Measurements from ENCODE around the gene SND1.

Gene SND1

DNA sequence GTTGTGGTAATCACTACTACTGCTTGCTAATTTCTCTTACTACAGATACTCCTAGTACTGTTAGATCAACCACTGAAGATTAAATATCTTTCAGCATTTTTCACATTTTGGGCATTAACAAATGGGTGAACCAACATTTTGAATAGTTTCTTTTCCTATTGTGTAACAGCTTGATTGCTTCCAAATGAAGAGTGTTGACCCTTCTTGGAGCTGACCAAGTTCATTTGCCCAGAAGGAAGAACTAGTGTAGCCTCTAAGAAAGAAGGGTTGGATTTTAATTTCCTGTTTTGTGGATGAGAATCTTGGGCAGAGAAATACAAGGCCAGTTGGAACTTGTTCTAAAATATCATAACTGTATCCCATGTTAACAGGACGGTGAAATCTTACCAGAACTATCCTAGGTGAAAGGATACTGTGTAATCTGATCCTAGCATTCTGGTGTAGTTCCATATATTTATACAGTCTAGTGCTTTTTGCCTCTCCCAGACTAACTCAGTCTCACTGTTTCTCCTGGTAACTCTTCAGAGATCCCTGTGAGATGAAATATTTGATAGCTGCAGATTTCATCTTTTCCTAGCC, 37.3 kb downstream of the SND1 start:
- no peak for DNase-seq (ENCODE audit: low read depth)

DNA sequence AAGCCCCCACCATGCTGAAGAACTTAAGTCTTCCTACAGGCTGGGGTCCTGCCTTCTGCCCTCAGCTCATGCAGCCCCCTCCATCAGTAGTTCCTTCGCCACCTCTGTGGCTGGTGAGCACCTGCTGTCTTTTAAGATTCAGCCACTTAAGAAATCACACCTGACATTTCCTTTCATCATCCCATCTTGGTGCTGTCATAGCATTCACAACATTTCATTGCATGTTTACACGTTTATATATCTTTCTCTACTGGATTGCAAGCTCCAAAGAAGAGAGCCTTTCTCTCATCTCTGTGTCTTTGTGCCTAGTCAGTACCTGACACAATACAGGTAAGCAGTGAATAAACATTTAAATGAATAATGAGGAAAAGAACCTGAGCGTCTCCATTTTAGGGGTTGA, 38.3 kb downstream of the SND1 start:
- DNase-seq (ENCODE audit: low read depth) = no peak

DNA sequence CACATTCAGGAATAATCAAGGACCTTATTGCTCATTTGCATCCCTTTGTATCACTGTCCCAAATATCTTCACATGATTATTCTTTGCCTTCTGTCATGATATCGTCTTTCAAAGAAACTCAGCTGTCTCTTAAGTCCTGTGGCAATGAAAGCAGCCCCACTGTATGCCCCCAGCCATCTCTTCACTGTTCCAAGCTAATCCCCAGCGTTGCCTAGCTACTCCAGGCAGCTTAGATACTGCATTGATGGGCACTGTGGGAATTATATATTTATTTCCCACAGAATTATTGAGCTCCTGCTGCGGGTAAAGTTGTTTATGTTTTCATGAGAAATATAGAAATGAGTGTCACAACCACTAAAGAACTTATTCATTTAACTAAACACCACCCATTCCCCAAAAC, 38.8 kb downstream of the SND1 start:
- DNase-seq (ENCODE audit: low read depth) = no peak

DNA sequence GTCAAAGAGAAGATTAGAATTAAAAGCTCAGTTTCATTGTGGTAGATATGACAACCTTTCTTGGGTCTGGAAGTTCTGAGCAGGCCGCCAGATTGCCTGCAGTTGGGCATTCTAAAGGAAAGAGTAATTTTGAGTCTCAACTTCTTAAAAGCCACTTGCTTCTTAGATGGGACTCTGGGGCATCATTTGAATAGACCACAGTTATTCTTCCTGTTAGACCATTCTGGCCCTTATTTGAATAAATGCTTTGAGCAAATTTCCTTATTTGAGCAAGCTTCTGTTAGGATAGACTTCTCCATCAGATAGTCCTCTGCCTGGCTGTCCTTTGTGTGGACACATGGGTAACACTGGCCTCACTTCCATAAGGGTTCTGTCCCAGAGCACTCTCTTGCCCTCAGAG, 40.2 kb downstream of the SND1 start:
- no peak for DNase-seq (ENCODE audit: low read depth)

DNA sequence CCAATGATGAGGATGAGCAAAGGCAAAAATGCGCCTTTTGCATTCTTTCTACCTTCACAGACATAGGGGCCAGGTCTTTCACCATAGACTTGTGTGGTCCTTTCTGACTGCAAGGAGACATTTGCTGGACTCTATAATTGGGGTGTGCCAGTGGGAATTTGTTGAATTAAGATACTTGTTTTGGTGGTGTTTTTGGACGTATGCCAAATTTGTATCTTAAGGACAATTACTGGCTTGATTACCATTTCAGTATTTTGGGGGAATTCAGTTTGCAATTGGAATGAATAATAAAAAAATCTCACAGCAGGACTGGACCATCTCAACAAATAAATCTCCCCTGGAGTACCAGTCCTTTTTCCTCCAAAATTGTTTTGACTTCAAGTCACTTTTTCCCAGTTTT, 47.9 kb downstream of the SND1 start:
- DNase-seq (ENCODE audit: low read depth) = no peak

DNA sequence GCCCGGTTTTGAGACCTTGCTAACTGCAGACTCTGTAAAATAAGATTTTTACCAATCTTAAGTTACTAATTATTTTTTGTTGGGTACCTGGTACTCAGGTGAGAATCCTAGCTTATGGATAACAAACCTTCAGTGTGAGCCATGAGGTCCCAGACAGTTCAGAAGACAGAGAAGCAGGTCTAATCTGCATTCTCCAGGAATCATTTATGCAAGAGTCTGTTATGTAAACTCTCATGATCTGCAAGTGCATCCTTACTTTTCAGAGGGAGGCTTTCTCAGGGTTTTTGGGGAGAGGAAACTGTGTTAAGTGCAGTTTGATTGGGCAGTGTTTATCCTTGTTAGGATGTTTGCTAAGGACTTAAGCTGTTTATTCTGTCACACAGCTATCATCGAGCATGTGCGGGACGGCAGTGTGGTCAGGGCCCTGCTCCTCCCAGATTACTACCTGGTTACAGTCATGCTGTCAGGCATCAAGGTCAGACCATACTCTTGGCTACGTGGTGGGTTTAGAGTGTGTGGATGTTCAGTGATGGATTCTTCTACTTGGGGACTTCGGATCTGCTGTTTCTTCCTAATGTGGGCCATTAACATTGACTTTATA, 50.2 kb downstream of the SND1 start:
- no peak for DNase-seq (ENCODE audit: low read depth)

DNA sequence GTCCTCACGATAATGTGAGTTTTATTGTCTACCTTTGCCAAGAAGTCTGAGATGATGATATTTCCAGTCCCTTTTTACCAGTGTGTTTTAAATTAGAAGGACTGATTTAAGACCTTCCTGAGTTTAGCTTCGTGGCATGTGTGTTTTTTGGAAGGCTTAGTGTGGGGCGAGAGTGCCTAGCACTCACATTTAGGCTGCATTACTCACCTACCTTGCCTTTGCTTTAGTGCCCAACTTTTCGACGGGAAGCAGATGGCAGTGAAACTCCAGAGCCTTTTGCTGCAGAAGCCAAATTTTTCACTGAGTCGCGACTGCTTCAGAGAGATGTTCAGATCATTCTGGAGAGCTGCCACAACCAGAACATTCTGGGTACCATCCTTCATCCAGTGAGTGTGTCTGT, 50.9 kb downstream of the SND1 start:
- no peak for DNase-seq (ENCODE audit: low read depth)

DNA sequence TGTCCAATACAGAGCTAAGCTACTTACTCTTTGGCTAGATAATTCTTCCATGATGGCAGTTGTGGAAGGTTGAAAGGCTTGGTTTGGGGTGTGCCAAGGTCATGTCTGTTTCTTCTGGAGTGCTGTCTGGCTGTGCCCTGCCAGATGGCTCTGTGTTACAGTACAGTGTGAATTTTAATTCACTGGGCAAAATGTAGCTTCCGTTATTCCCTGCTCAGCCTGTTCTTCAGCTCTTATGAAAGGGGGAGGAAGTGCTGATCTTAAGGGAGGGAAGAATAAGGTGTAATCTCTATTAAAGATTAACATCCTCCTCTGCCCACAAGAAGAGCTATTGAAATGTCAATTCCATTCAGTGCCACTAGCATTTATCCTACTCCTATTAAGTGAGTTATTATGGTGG, 52.2 kb downstream of the SND1 start:
- no peak for DNase-seq (ENCODE audit: low read depth)

DNA sequence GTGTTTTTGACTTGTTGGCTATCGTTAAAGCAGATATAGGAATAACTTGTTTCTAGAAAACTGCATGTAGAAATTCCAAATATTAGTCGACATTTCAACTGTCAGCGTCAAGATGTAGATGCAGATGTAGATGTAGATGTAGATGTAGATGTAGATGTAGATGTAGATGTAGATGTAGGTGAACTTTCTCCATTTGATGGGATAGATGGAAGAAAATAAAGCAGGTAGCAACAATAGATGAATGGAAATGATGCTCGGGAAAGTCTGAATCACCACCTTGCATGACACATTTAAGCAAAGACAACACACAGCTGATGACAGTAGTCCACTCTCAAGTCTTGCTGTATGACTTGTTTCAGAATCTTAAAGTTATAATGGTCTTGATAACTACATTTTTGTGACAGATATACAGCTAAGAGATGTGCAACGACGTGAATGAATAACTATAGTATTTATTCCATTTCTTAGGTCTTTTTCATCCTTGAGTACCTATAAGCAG, 53.5 kb downstream of the SND1 start:
- no peak for DNase-seq (ENCODE audit: low read depth)

DNA sequence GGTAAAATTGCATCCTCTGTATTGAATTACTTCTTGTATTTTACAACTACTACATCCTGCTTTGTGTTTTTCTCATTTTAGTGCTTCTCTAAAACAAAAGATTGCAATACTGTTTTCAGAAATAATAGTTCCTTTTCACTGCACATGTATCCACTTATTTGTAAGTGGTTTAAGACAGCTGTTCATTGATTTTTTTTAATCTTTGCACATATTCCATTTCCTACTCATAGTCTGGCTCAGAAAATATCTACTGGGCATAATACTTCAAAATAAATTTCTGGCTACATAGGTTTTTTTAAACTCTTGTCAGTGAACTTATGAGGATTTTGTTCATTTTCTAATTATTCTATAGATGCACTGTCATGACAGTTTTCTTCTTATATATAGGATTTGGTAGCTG, 54.8 kb downstream of the SND1 start:
- no peak for DNase-seq (ENCODE audit: low read depth)

DNA sequence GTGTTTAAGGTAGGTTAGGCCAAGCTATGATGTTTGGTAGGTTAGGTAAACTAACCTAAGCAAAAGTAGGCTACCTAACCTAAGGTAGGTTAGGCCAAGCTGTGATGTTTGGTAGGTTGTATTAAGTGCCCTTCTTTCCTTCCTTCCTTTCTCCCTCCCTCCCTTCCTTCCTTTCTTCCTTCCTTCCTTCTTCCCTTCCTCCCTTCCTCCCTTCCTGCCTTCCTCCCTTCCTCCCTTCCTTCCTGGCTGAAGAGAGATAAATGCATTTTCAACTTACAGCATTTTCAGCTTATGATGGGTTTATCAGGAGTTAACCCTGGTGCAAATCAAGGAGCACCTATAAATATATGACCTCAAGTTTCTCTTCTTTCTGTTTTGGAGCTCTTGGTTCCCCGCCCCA, 56.2 kb downstream of the SND1 start:
- no peak for DNase-seq (ENCODE audit: low read depth)

DNA sequence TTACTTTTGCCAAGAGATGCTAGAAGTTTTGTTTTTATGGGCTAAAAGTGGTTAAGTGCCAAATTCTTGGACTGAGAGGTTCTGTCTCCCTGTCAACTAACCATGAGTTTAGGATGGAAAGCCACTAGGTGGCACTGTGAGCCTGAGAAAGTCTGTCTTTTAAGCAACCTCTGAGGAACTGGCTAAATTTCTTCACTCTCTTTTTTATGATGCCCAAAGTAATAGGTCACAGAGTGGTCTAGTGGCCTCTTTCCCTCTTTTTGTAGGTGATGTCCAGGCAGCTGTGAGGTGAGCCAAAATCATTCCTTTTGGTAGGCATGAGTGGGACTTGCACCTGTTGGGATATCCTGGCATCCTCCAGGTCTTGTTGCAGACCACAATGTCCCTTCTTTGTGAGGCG, 56.8 kb downstream of the SND1 start:
- peak; percentile 45 for DNase-seq (ENCODE audit: low read depth)

DNA sequence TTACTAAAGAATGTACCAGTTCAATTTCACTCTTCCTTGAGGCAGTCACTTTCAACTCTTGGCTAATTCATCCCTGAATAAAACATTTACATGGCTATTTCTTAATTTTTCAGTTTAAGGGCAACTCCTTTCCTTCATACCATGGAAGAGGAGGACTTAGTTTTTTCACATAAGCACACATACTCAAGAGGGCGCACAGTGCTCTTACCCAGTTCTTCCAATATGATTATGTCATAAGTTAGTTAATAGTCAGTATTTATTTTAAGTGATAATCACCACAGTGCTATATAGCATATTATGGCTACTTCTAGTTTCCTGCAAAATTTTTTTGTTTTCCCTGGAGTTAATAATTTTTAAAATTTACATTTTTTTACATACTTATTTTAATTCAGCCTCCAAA, 58.6 kb downstream of the SND1 start:
- DNase-seq (ENCODE audit: low read depth) = no peak

DNA sequence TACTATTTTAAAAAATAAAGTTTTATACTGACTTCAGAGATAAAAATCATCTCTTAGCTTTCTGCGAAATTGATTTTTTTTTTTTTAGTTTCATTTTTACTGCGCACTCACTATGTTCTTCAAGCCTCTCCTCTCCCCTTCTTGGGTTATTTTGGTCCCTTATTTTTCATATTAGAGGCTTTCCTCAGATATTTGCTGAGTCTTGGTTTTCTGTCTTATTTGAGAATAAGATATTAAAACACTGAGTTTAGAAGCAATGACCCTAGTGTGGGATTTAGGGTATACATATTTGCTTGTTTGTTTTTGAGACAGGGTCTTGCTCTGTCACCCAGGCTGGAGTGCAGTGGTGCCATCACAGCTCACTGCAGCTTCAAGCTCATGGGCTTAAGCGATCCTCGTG, 59.9 kb downstream of the SND1 start:
- no peak for DNase-seq (ENCODE audit: low read depth)

DNA sequence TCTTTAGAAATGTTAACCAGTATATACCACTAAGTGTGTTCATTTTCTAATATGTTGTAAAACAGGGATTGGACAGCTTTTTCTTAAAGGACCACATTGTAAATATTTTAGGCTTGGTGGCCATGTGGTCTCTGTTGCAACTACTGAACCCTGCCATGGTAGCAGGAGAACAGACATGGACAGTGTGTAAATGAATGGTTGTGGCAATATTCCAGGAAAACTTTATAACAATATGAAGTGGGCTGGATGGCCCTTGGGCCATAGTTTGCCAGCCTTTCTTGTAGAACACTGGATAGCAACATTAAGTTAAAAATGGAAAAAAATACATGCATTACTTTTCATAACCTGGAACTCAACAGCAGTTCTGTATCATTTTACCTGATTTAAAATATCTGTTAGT, 61.0 kb downstream of the SND1 start:
- no peak for DNase-seq (ENCODE audit: low read depth)

DNA sequence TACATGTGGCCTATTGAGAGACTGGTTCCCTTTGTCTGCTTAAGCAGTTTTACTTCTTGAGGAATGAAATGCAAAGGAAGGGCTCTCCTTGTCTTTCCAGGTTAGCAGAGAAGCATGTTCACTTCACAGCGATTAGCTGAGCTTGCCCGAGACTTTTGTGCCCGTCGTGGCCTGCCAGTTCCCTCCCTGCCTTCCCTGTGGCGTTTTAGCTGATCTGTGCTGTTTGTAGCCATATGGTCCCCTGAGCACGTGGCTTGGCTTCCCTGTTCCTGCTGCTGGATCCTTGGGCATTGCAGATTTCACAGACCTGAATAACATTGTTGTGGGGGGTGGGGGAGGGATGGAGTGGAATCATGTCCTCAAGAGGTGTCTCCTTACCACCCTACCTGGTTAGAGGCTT, 61.8 kb downstream of the SND1 start:
- DNase-seq (ENCODE audit: low read depth) = no peak

DNA sequence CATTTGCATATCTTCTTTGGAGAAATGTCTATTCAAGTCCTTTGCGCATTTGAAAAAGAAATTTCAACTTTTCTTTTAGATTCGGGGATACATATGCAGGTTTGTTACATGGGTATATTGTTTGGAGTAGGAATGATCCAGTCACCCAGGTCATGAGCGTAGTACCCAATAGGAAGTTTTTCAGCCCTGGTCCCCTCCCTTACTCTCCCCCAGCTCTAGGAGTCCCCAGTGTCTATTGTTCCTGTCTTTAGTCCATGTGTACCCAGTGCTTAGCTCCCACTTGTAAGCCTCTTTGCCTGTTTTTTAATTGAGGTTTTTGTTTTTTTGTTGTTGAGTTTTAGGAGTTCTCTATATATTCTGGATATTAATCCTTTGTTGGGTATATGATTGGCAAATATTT, 63.3 kb downstream of the SND1 start:
- DNase-seq (ENCODE audit: low read depth) = no peak

DNA sequence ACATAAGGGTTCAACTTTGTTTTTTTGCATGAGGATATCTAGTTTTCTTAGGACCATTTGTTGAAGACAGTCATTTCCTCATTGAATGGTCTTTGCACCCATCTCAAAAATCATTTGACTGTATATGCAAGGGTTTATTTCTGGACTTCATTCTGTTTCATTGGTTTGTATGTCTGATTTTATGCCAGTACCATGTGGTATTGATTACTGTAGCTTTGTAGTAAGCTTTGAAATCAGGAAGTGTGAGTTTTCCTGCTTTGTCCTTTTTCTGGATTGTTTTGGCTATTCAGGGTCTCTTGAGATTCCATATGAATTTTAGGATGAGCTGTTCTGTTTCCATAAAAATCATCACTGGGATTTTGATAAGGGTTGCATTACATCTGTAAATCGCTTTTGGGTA, 63.9 kb downstream of the SND1 start:
- no peak for DNase-seq (ENCODE audit: low read depth)

DNA sequence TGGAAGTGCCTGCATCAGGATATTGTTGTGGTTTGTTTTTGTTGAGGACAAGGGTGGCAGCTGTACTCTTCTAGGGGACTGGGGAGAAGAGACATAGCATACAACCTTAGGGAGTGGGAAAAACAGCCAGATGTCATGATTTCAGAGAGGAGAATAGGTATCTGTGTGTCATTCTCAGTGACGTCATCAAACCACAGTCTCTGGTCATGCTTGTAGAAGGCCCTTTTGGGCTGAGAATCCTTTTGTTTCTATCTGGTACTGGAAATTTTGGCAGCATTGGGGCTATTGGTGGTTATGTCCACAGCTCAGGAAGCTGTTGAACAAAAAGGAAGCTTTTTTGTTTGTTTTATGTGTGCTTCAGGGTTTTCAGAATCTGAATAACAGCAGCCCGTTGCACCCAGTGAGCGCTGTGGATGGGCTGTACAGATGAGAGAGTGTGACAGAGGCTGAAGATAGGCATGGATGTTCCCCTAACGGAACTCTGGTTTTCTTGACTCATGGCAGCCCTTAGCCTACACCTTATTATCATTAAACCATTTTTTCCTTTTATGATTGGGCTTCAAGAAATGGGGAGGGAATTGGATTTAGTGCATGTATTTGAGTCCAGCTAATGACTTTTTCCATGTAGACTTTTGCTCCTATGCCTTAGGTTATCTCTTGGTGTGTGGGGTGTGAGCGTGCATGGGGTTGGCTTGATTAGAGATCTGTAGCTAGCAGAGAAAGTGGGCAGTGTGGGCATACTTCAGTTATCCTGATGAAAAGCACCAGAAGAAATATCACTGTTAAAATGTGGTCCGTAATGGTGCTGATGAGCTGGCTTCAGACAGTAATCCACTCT, 65.7 kb downstream of the SND1 start:
- no peak for DNase-seq (ENCODE audit: low read depth)

DNA sequence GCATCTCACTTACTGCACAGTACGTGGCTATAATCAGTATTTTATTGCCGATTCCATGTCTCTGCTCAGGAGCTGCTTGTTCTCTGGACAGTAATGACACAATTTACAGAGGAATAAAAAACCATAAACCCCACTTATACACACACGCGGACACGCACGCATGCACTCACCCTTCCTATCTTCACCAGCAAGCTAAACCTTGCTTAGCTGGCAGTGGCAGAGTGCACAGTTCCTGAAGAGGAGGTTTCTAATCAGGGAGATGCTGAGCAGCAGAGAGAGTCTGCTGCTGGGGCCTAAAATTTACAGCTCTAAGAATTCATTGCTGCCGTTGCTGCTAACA, 66.3 kb downstream of the SND1 start:
- no peak for DNase-seq (ENCODE audit: low read depth)

DNA sequence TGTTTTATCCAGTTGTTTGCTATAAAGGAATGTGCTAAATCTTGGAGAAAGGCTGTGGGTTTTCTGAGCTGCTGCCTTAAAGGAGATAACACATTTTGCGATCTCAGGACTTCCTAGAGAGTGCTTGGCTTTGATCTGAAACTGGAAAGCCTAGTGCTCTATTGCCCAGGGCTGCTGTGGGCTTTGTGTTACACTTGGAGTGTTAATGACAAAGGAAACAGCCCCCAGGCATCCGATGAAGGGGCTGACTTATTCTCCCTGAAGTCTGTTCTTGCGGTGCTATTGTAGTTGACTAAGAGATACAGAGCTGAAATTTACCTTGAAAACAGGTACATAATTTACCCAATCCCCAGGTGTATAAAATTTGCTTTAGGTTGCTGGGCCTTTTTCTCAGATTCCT, 74.5 kb downstream of the SND1 start:
- no peak for DNase-seq (ENCODE audit: low read depth)

DNA sequence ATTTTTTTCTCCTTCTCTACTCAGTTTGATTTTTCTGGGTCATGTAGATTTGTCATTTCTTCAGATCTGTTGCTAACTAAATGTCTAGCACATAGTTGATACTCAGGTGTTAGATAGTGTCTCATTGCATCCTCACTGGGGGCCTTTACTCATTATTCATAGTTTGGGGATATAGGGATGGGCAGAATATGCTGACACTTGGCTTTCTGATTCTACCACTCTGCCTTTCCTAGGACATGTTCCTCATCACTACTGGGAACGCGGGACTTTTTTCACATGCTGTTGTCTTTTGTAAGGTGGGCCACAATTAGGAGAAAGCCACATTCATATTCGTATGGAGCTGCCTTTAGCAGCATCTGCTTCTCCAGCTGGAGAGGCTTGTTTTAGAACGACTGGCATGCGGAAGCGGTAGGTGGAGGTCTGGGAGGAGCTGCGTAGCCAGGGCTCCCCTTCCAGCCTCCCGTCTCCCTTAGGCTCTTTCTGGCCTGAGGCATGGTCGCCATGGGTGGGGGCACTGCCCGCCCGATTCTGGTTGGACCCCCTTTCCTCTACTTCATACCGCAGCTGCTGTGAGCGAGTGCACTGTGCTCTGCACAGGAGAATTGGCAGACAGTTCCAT, 78.8 kb downstream of the SND1 start:
- no peak for DNase-seq (ENCODE audit: low read depth)

DNA sequence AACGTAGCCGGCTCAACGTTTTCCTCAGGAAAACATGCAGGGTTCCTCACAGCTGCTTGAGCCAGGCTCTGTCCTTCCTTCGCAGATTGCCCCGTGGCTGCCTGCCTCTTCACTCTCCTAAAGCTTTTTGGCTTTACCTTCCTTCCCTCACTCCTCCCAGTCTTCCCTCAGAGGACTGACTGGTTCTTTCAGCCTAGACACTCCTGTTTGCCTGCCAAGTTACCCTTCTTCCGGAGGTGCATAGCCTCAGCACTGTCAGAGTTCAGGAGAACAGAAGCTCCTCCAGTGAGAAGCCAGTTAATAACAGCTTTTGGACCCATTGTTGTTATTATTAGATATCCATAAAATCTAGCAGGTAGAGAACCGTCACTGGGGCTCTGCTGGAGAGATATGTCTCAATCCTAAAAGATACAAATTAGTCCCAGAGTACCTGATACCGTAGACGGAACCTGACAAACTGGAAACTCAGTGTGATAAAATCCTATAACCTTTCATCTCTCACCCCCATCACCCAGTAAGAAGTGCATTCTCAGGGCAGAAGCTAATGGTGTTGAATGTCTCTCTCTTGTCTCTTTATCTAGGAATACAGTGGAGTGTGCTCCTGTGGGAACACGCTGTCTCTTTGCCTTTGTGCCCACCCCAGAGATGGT, 79.6 kb downstream of the SND1 start:
- DNase-seq (ENCODE audit: low read depth) = no peak

Measured in activated T-cell treated with anti-CD3 and anti-CD28 coated beads for 48 hours (primary cell).